HepG2 (cell line): ENCODE results near the gene TPM1. TPM values are rescaled to one million over a fixed set of nuclear protein-coding genes. Genes with fewer than 3 reads are reported as not detected.

ENCODE experiments used
- PRDM10 ChIP-seq: sonication (generic); formaldehyde crosslinking; IDR thresholded peaks from 2 replicates; pipeline ENCODE4 v1.4.0; 2020; ENCODE audit warnings: low read depth, missing genetic modification reagents
- RBFOX2 ChIP-seq: fragments of 200-400 bp; formaldehyde crosslinking; IDR thresholded peaks from 2 replicates; pipeline ENCODE4 v1.6.1; 2017; ENCODE audit warnings: low read depth, mild to moderate bottlenecking, low read length
- SKIL ChIP-seq: sonication (generic); formaldehyde crosslinking; IDR thresholded peaks from 2 replicates; pipeline ENCODE4 v1.8.0; 2022; ENCODE audit warnings: missing genetic modification reagents, mild to moderate bottlenecking, moderate library complexity, borderline replicate concordance
- SNRNP70 ChIP-seq: fragments of 200-400 bp; formaldehyde crosslinking; IDR thresholded peaks from 2 replicates; pipeline ENCODE4 v1.6.1; 2017; ENCODE audit warnings: mild to moderate bottlenecking, low read depth, low read length, moderate library complexity
- SP1 ChIP-seq, 2 experiments: fragments of 450-650 bp in 1 of 2; sonication (generic) in 1 of 2; formaldehyde crosslinking in 1 of 2; IDR thresholded peaks; 2 replicates each; pipeline versions ENCODE4 v1.4.0 to v1.6.1; 2016 to 2020; ENCODE audit warnings: missing genetic modification reagents in 1 of 2
- SRSF9 ChIP-seq: fragments of 200-400 bp; formaldehyde crosslinking; IDR thresholded peaks from 2 replicates; pipeline ENCODE4 v1.6.1; 2018; ENCODE audit warnings: borderline replicate concordance, mild to moderate bottlenecking, low read depth, low read length; ENCODE audit not compliant: insufficient read depth, poor library complexity, severe bottlenecking
- ZBTB44 ChIP-seq: sonication (generic); formaldehyde crosslinking; IDR thresholded peaks from 2 replicates; pipeline ENCODE4 v1.4.0; 2020; ENCODE audit warnings: missing genetic modification reagents
- ZNF136 ChIP-seq: sonication (generic); formaldehyde crosslinking; IDR thresholded peaks from 2 replicates; pipeline ENCODE4 v1.8.1; 2022; ENCODE audit warnings: low read depth, mild to moderate bottlenecking, moderate library complexity, missing genetic modification reagents
- ZNF160 ChIP-seq: sonication (generic); formaldehyde crosslinking; IDR thresholded peaks from 2 replicates; pipeline ENCODE4 v1.8.0; 2022; ENCODE audit warnings: mild to moderate bottlenecking, inconsistent platforms, missing genetic modification reagents
- ZNF205 ChIP-seq: IDR thresholded peaks from 2 replicates; pipeline ENCODE4 v1.6.1; 2018; ENCODE audit warnings: missing biosample characterization, missing genetic modification reagents
- ZNF275 ChIP-seq: sonication (generic); formaldehyde crosslinking; IDR thresholded peaks from 2 replicates; pipeline ENCODE4 v1.8.0; 2022; ENCODE audit warnings: missing genetic modification reagents, mild to moderate bottlenecking, inconsistent platforms, borderline replicate concordance
- ZNF362 ChIP-seq: sonication (generic); formaldehyde crosslinking; IDR thresholded peaks from 2 replicates; pipeline ENCODE4 v1.4.0; 2020; ENCODE audit warnings: missing genetic modification reagents, mild to moderate bottlenecking, borderline replicate concordance
- ZNF775 ChIP-seq: sonication (generic); formaldehyde crosslinking; IDR thresholded peaks from 2 replicates; pipeline ENCODE4 v1.4.0; 2020; ENCODE audit warnings: missing genetic modification reagents, mild to moderate bottlenecking, moderate library complexity, borderline replicate concordance
- ZNF784 ChIP-seq: sonication (generic); formaldehyde crosslinking; IDR thresholded peaks from 2 replicates; pipeline ENCODE4 v1.5.1; 2020; ENCODE audit warnings: missing genetic modification reagents, mild to moderate bottlenecking, borderline replicate concordance
- ZSCAN22 ChIP-seq: sonication (generic); formaldehyde crosslinking; IDR thresholded peaks from 2 replicates; pipeline ENCODE4 v1.4.0; 2020; ENCODE audit warnings: mild to moderate bottlenecking, missing genetic modification reagents
- ZSCAN31 ChIP-seq: sonication (generic); formaldehyde crosslinking; IDR thresholded peaks from 2 replicates; pipeline ENCODE4 v1.5.0; 2020; ENCODE audit warnings: low read depth, mild to moderate bottlenecking, missing genetic modification reagents
- polyA plus RNA-seq, 8 experiments: library from polyadenylated mRNA; depleted of rRNA in 3 of 8; stranded (reverse) in 7 of 8; unstranded in 1 of 8; fragments of >200 nt; fragmentation: Illumina TruSeq in 4 of 8; extraction: Trizol in 4 of 8; gene quantifications; 2 replicates each; pipeline versions ENCODE4 v1.2.1 to v1.2.3, GENCODE V29; 2011 to 2016; ENCODE audit warnings: low read depth in 4 of 8, missing spikeins in 1 of 8, mixed read lengths in 1 of 8; ENCODE audit not compliant: insufficient read depth in 1 of 8
- total RNA-seq, 5 experiments: library from RNA; depleted of rRNA; stranded (reverse); fragments of >200 nt; fragmentation: Illumina TruSeq; extraction: Trizol; gene quantifications; 2 replicates each; pipeline ENCODE4 v1.2.3, GENCODE V29; 2016; ENCODE audit warnings: low read depth in 1 of 5

Gene TPM1
- total and polyA plus RNA-seq, 2 of the 13 experiments (the other 11 are each of a cell fraction or from before 2014, with no cell fraction given), result 98.9 to 109 TPM

GRCh38 chr15:63048115-63048775 is 5.7 kb downstream of the TPM1 start (continued):
- no peak for TF ChIP-seq ZBTB44 (CRISPR knock-in tag)
- peak; percentile 63; the same call in 1 of the 2 replicates for TF ChIP-seq ZSCAN22
- peak; percentile 51; the same call in 1 of the 2 replicates for TF ChIP-seq ZNF362 (CRISPR knock-in tag)
- TF ChIP-seq ZNF160 (CRISPR knock-in tag), result peak; percentile 81; the same call in 1 of the 2 replicates
- peak; percentile 97 for TF ChIP-seq ZSCAN31 (CRISPR knock-in tag)
- no peak for TF ChIP-seq SRSF9
- TF ChIP-seq ZNF775 (CRISPR knock-in tag), result no peak
- TF ChIP-seq ZNF275 (CRISPR knock-in tag), result no peak
- TF ChIP-seq RBFOX2, result peak; percentile 92
- TF ChIP-seq PRDM10, result no peak
- TF ChIP-seq ZNF205 (CRISPR knock-in tag), result peak; percentile 19; the same call in 1 of the 2 replicates
- no peak for TF ChIP-seq SP1 (IDR thresholded peaks at IDR 0.05)
- peak; percentile 57 for TF ChIP-seq SP1 (CRISPR knock-in tag; IDR thresholded peaks at IDR 0.05)
- no peak; the same call in 1 of the 2 replicates for TF ChIP-seq ZNF136 (CRISPR knock-in tag)
- no peak for TF ChIP-seq SNRNP70
- peak; percentile 68; the same call in 1 of the 2 replicates for TF ChIP-seq SKIL (CRISPR knock-in tag)
- peak; percentile 73; the same call in 1 of the 2 replicates for TF ChIP-seq ZNF784 (CRISPR knock-in tag)
